ENCODE data around the gene EIF1. TPM values are rescaled to one million over a fixed set of nuclear protein-coding genes. Genes with fewer than 3 reads are reported as not detected.

The EIF1 gene
- polyA plus RNA-seq, 1 donor (not counting 4 experiments of a cell fraction or from before 2014, with no cell fraction given): 308 TPM

- no peaks in the 10 kb centered on the region for H4K20me1 ChIP-seq (ENCODE audit: control insufficient read depth, extremely low read depth, insufficient read depth, low read length)
- H3K27ac ChIP-seq (ENCODE audit: control insufficient read depth, insufficient read depth, low read length): peak overlapping the region; percentile 66
- no peak overlapping the region for H2AFZ ChIP-seq (ENCODE audit: control insufficient read depth, low read length)
- no peaks in the 10 kb centered on the region for H3K36me3 ChIP-seq (ENCODE audit: control insufficient read depth in 2 of 2, extremely low read depth in 1 of 2, insufficient read depth in 2 of 2, low read length in 2 of 2)
- no peaks in the 10 kb centered on the region for H3K27me3 ChIP-seq (ENCODE audit: control insufficient read depth, extremely low read depth, insufficient read depth, low read length)
- H3K9me3 ChIP-seq (ENCODE audit: control insufficient read depth, low read depth, low read length): no peaks in the 10 kb centered on the region
- FAIRE-seq (peak; percentile 93), DNase-seq (ENCODE audit: low read depth, low spot score) (peak; percentile 91)
- TF ChIP-seq CTCF (optimal IDR thresholded peaks at IDR 0.05 in 1 of 3, IDR thresholded peaks at IDR 0.05 in 1 of 3, conservative IDR thresholded peaks at IDR 0.05 in 1 of 3; ENCODE audit: extremely low read depth in 1 of 3, insufficient read depth in 2 of 3, low read length in 3 of 3) (no peak), EZH2 (IDR thresholded peaks at IDR 0.05; ENCODE audit: low read length) (no peak)
- H3K9me1 ChIP-seq (ENCODE audit: control insufficient read depth, extremely low read depth, insufficient read depth, low read length): no peaks in the 10 kb centered on the region
- peak overlapping the region in 2 of 3 experiments; percentile 11 to 26 for H3K4me3 ChIP-seq (ENCODE audit: control insufficient read depth in 2 of 3, extremely low read depth in 1 of 3, insufficient read depth in 2 of 3, low read depth in 1 of 3, low read length in 3 of 3)
- peak overlapping the region; percentile 62 for H3K9ac ChIP-seq (ENCODE audit: control insufficient read depth, extremely low read depth, insufficient read depth, low read length)
- dilution Hi-C loops (cut with MboI; ENCODE audit: extremely low pct_ligation_motif_present, low sequenced_read_pairs): no loop called here
- H3K4me2 ChIP-seq (ENCODE audit: control insufficient read depth, extremely low read depth, insufficient read depth, low read depth, low read length): peak overlapping the region; percentile 38
- H3K79me2 ChIP-seq (ENCODE audit: control insufficient read depth, insufficient read depth, low read length): no peaks in the 10 kb centered on the region
- peaks cover 73% of the 10 kb centered on the region for H3K4me1 ChIP-seq (ENCODE audit: control insufficient read depth, extremely low read depth, insufficient read depth, low read length)
Measured at GRCh38 chr17:41663451-41664171, 25.1 kb upstream of the EIF1 start.

GRCh38 chr17:41664172-41664457, 24.6 kb upstream of the EIF1 start:
- H3K27me3 ChIP-seq (ENCODE audit: control insufficient read depth, extremely low read depth, insufficient read depth, low read length): no peaks in the 10 kb centered on the region

More at GRCh38 chr17:41664172-41664457, 24.6 kb upstream of the EIF1 start:
- Histone ChIP-seq H4K20me1 (ENCODE audit: control insufficient read depth, extremely low read depth, insufficient read depth, low read length) (no peaks in the 10 kb centered on the region), H3K9ac (ENCODE audit: control insufficient read depth, extremely low read depth, insufficient read depth, low read length) (peak overlapping the region; percentile 62), H3K4me1 (ENCODE audit: control insufficient read depth, extremely low read depth, insufficient read depth, low read length) (peaks cover 68% of the 10 kb centered on the region), H3K36me3 (ENCODE audit: control insufficient read depth in 2 of 2, extremely low read depth in 1 of 2, insufficient read depth in 2 of 2, low read length in 2 of 2) (no peaks in the 10 kb centered on the region), H3K4me3 (ENCODE audit: control insufficient read depth in 2 of 3, extremely low read depth in 1 of 3, insufficient read depth in 2 of 3, low read depth in 1 of 3, low read length in 3 of 3) (peak overlapping the region in 2 of 3 experiments; percentile 11 to 26), H2AFZ (ENCODE audit: control insufficient read depth, low read length) (no peak overlapping the region), H3K9me1 (ENCODE audit: control insufficient read depth, extremely low read depth, insufficient read depth, low read length) (no peaks in the 10 kb centered on the region), H3K27ac (ENCODE audit: control insufficient read depth, insufficient read depth, low read length) (peak overlapping the region; percentile 66), H3K9me3 (ENCODE audit: control insufficient read depth, low read depth, low read length) (no peaks in the 10 kb centered on the region), H3K79me2 (ENCODE audit: control insufficient read depth, insufficient read depth, low read length) (no peaks in the 10 kb centered on the region), H3K4me2 (ENCODE audit: control insufficient read depth, extremely low read depth, insufficient read depth, low read depth, low read length) (peak overlapping the region; percentile 38)
- FAIRE-seq: peak; percentile 51
- no peak for TF ChIP-seq CTCF (optimal IDR thresholded peaks at IDR 0.05 in 1 of 3, IDR thresholded peaks at IDR 0.05 in 1 of 3, conservative IDR thresholded peaks at IDR 0.05 in 1 of 3; ENCODE audit: extremely low read depth in 1 of 3, insufficient read depth in 2 of 3, low read length in 3 of 3)
- TF ChIP-seq EZH2 (IDR thresholded peaks at IDR 0.05; ENCODE audit: low read length): no peak
- dilution Hi-C loops (cut with MboI; ENCODE audit: extremely low pct_ligation_motif_present, low sequenced_read_pairs): no loop called here
- no peak for DNase-seq (ENCODE audit: low read depth, low spot score)
